Neural progenitor cell (in vitro differentiated cells): ENCODE results near the gene ZDHHC1.

Source experiments
- EZH2 ChIP-seq: fragments of 200-600 bp; sonication (generic); IDR thresholded peaks from 2 replicates; pipeline ENCODE4 v1.6.1; 2017; ENCODE audit warnings: antibody characterized with exemption, mild to moderate bottlenecking, moderate library complexity
- TF ChIP-seq, protein P1 (sequence below): fragments of 200-600 bp; sonication (generic); IDR thresholded peaks from 2 replicates; pipeline ENCODE4 v1.5.1; 2017; ENCODE audit warnings: antibody characterized with exemption, mild to moderate bottlenecking

GRCh38 chr16:67437513-67437912 lies 21.2 kb upstream of the ZDHHC1 start:
- TF ChIP-seq, protein P1, sequence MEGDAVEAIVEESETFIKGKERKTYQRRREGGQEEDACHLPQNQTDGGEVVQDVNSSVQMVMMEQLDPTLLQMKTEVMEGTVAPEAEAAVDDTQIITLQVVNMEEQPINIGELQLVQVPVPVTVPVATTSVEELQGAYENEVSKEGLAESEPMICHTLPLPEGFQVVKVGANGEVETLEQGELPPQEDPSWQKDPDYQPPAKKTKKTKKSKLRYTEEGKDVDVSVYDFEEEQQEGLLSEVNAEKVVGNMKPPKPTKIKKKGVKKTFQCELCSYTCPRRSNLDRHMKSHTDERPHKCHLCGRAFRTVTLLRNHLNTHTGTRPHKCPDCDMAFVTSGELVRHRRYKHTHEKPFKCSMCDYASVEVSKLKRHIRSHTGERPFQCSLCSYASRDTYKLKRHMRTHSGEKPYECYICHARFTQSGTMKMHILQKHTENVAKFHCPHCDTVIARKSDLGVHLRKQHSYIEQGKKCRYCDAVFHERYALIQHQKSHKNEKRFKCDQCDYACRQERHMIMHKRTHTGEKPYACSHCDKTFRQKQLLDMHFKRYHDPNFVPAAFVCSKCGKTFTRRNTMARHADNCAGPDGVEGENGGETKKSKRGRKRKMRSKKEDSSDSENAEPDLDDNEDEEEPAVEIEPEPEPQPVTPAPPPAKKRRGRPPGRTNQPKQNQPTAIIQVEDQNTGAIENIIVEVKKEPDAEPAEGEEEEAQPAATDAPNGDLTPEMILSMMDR = no peak
- TF ChIP-seq EZH2 = no peak
